KMS-11 (cell line): ENCODE measurements around the gene SND1.

Source experiments
- H2AFZ ChIP-seq: fragments of 200-600 bp; sonication (generic); 2 replicates; pipeline ENCODE4 v1.6.1; 2016; ENCODE audit warnings: antibody characterized with exemption, mixed run types, low read depth
- H3K27ac ChIP-seq: fragments of 200-600 bp; sonication (generic); 2 replicates; pipeline ENCODE4 v1.6.1; 2016; ENCODE audit warnings: mild to moderate bottlenecking, mixed run types
- H3K27me3 ChIP-seq: fragments of 200-600 bp; sonication (generic); 2 replicates; pipeline ENCODE4 v1.6.1; 2017; ENCODE audit warnings: mild to moderate bottlenecking, low read depth, mixed run types, moderate library complexity; ENCODE audit not compliant: insufficient read depth
- H3K36me3 ChIP-seq: fragments of 200-600 bp; sonication (generic); 2 replicates; pipeline ENCODE4 v1.6.1; 2017; ENCODE audit warnings: mild to moderate bottlenecking, mixed run types; ENCODE audit not compliant: insufficient read depth
- H3K4me1 ChIP-seq: fragments of 200-600 bp; sonication (generic); 2 replicates; pipeline ENCODE4 v1.6.1; 2016; ENCODE audit warnings: mild to moderate bottlenecking, low read depth, mixed run types; ENCODE audit not compliant: poor library complexity, severe bottlenecking
- H3K4me2 ChIP-seq: fragments of 200-600 bp; sonication (generic); 2 replicates; pipeline ENCODE4 v1.7.0; 2016; ENCODE audit warnings: mild to moderate bottlenecking, mixed run types
- H3K4me3 ChIP-seq: fragments of 200-600 bp; sonication (generic); IDR thresholded peaks from 2 replicates; pipeline ENCODE4 v1.6.1; 2017; ENCODE audit warnings: low read depth, low read length, mixed read lengths; ENCODE audit not compliant: insufficient read depth
- H3K79me2 ChIP-seq: fragments of 200-600 bp; sonication (generic); 2 replicates; pipeline ENCODE4 v1.6.1; 2016; ENCODE audit warnings: low read depth, mixed run types; ENCODE audit not compliant: insufficient read depth
- H3K9ac ChIP-seq: fragments of 200-600 bp; sonication (generic); 2 replicates; pipeline ENCODE4 v1.6.1; 2016; ENCODE audit warnings: mild to moderate bottlenecking, mixed run types
- H4K20me1 ChIP-seq: fragments of 200-600 bp; sonication (generic); 2 replicates; pipeline ENCODE4 v1.6.1; 2016; ENCODE audit warnings: mild to moderate bottlenecking, mixed run types; ENCODE audit not compliant: insufficient read depth
- CTCF ChIP-seq: fragments of 200-600 bp; sonication (generic); conservative IDR thresholded peaks from 2 replicates; pipeline ENCODE4 v1.6.1; 2017; ENCODE audit warnings: low read depth, mild to moderate bottlenecking, antibody characterized with exemption, low read length, moderate library complexity, mixed read lengths

SND1 gene

GRCh38 chr7:127769696-127770400 is 117.9 kb downstream of the SND1 start:
- no peak overlapping the region for H3K27ac ChIP-seq
- H3K27me3 ChIP-seq: no peaks in the 10 kb centered on the region
- H3K9ac ChIP-seq: no peak overlapping the region
- peaks cover 36% of the 10 kb centered on the region for H3K4me1 ChIP-seq
- no peaks in the 10 kb centered on the region for H3K36me3 ChIP-seq
- no peak overlapping the region for H3K4me2 ChIP-seq
- H3K79me2 ChIP-seq: peaks cover 57% of the 10 kb centered on the region
- no peak overlapping the region for H2AFZ ChIP-seq
- no peaks in the 10 kb centered on the region; the same call in none of the 2 replicates for H4K20me1 ChIP-seq
- TF ChIP-seq CTCF: no peak
- no peak overlapping the region for H3K4me3 ChIP-seq

GRCh38 chr7:127770885-127771284 is 118.9 kb downstream of the SND1 start:
- peaks cover 47% of the 10 kb centered on the region for H3K79me2 ChIP-seq
- H3K4me3 ChIP-seq: no peak overlapping the region
- H2AFZ ChIP-seq: no peak overlapping the region
- H3K4me1 ChIP-seq: peaks cover 36% of the 10 kb centered on the region
- H3K4me2 ChIP-seq: no peak overlapping the region
- no peak overlapping the region for H3K9ac ChIP-seq
- H3K27me3 ChIP-seq: no peaks in the 10 kb centered on the region
- H3K27ac ChIP-seq: no peak overlapping the region
- H3K36me3 ChIP-seq: no peaks in the 10 kb centered on the region
- no peak for TF ChIP-seq CTCF
- H4K20me1 ChIP-seq: no peaks in the 10 kb centered on the region; the same call in none of the 2 replicates

- Histone ChIP-seq H3K4me2 (no peak overlapping the region; the same call in 1 of the 2 replicates), H4K20me1 (no peaks in the 10 kb centered on the region; the same call in none of the 2 replicates), H3K36me3 (no peaks in the 10 kb centered on the region), H2AFZ (no peak overlapping the region), H3K27me3 (no peaks in the 10 kb centered on the region), H3K9ac (no peak overlapping the region), H3K4me1 (peaks cover 36% of the 10 kb centered on the region), H3K79me2 (peaks cover 46% of the 10 kb centered on the region), H3K27ac (no peak overlapping the region), H3K4me3 (no peak overlapping the region)
- no peak for TF ChIP-seq CTCF
These were observed 119.7 kb downstream of the SND1 start for GRCh38 chr7:127771707-127772106.

GRCh38 chr7:127776776-127777386 is 124.9 kb downstream of the SND1 start:
- Histone ChIP-seq H4K20me1 (peaks cover 8% of the 10 kb centered on the region), H3K4me2 (no peak overlapping the region), H3K9ac (no peak overlapping the region), H3K27ac (no peak overlapping the region), H3K36me3 (no peaks in the 10 kb centered on the region), H3K27me3 (no peaks in the 10 kb centered on the region), H2AFZ (no peak overlapping the region), H3K4me3 (no peak overlapping the region), H3K4me1 (peaks cover 10% of the 10 kb centered on the region), H3K79me2 (peaks cover 30% of the 10 kb centered on the region; the same call in 1 of the 2 replicates)
- TF ChIP-seq CTCF: no peak
